Putamen (tissue), 1 donor: Measurements from ENCODE around the gene BCR.
"Not testable (repeated sequence)": the region's sequence is repeated elsewhere in the genome, so short reads cannot be mapped to it uniquely, and the experiment has no call there.

Experiments
- DNase-seq: peaks from one replicate; pipeline ENCODE4 v3.0.0-alpha.2; 2016; ENCODE audit warnings: low spot score

BCR gene

GRCh38 chr22:23316596-23316995 lies 136.3 kb downstream of the BCR start:
- not testable (repeated sequence) for DNase-seq

- DNase-seq = not testable (repeated sequence)
These were observed 138.0 kb downstream of the BCR start for GRCh38 chr22:23318316-23318715.

GRCh38 chr22:23322497-23323080 lies 142.3 kb downstream of the BCR start:
- DNase-seq = not testable (repeated sequence)

DNA sequence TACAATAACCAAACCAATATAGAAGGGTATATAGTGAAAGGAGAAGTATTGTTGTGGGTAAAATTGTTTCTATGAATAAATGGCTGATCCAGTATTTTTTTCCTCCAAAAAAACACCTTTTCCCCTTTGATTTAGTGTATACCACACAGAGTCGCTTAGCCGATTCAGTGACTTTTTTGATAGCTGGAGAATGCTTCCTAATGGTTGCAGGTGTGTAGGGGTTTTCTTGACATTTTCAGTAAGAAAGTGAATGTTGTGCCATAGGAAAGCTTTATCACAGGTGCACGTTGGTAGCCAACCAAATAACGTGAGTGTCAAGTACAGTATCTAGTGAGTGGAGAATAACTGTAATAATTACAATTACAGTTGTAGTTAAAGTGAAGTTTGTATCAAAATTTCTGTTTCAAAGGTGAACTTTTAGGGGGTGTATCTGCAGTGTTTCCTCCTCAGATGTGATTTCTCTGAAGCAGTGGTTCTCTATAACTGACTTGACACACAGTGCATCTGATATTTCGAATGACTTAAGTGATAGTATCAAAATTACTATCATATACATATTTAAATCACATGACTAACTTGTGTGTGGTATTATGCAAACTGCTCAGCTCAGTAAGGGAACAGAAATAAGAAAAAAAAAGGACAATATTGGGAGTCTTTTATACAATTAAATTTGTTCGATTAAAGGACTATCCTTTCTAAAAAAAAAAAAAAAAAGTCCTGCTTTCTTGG lies 143.8 kb downstream of the BCR start:
- not testable (repeated sequence) for DNase-seq

GRCh38 chr22:23325183-23325582 lies 144.9 kb downstream of the BCR start:
- no peak for DNase-seq

DNA sequence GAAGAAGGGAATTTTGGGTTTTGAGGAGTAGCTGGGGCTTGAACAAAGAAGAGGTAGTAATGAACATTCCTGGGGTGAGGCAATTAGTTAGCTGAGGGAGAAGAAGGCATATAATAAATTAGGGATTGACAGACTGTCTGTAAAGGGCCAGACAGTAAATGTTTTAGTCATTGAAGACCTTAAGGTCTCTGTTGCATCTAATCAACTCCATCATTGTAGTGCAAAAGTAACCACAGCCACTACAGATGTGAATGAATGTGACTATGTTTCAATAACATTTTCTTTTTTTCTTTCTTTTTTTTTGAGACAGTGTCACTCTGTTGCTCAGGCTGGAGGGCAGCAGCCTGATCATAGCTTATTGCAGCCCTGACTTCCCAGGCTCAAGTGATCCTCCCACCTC lies 153.5 kb downstream of the BCR start:
- DNase-seq = not testable (repeated sequence)

GRCh38 chr22:23337672-23338071 lies 157.4 kb downstream of the BCR start:
- DNase-seq = not testable (repeated sequence)

- DNase-seq = not testable (repeated sequence)
These were observed 161.8 kb downstream of the BCR start for GRCh38 chr22:23341942-23342695.

GRCh38 chr22:23351321-23351720 lies 171.0 kb downstream of the BCR start:
- DNase-seq = no peak

GRCh38 chr22:23353004-23353403 lies 172.7 kb downstream of the BCR start:
- no peak for DNase-seq

DNA sequence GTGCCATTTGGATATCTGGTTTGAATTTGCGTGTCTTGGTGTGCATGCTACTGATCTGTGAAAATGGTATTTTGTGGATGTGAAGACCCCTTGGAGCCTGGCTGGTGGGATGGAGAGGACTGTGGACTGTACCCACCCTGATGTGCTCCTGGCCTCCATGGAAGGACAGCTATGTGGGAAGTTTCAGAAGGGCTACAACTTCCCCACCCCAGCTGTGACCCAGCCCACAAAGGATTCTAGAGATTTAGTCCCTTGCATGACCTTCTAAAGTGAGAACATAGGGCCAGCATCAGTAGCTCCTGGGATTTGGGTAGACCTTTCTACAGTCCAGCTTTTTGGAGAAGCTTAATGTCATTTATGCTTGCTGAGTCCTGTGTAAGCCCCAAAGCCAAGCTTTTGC lies 173.4 kb downstream of the BCR start:
- no peak for DNase-seq

DNA sequence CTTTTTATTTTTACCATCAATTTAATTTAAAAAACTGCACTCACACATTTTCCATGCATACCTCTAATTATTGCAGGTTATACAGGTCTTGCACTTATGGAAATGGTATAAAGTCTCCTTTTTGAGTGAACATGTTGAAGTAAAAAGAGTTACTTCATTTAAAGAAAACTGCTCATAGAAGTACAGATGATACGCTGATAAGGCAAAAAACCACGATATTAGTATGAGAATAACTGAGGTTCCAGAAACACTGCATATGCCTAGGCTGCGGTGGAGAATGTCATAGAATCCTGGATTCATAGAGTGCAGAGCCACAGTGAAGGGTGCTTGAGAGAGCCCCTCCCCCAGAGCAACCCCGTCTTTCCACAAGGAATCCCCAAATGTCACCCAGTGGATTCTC lies 175.8 kb downstream of the BCR start:
- DNase-seq = no peak

- DNase-seq = no peak
These were observed 176.7 kb downstream of the BCR start for GRCh38 chr22:23357053-23357452.

- no peak for DNase-seq
These were observed 179.3 kb downstream of the BCR start for GRCh38 chr22:23359583-23360123.

- no peak for DNase-seq
These were observed 181.4 kb downstream of the BCR start for GRCh38 chr22:23361676-23362075.

GRCh38 chr22:23363683-23364082 lies 183.4 kb downstream of the BCR start:
- no peak for DNase-seq

DNA sequence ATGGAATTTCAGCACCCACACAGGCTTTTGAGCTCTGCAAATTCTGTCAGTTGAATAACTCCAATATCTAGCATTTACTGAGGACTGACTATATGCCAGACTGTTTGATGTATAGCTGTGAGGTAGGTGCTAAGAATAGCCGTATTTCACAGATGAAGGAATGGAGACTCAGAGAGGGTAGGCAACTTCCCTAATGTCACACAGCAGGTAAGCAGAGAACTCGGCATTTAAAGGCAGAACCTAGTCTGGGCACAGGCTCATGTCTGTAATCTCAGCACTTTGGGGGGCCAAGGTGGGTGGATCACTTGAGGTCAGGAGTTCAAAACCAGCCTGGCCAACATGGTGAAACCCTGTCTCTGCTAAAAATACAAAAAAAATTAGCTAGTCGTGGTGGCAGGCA lies 184.1 kb downstream of the BCR start:
- no peak for DNase-seq

DNA sequence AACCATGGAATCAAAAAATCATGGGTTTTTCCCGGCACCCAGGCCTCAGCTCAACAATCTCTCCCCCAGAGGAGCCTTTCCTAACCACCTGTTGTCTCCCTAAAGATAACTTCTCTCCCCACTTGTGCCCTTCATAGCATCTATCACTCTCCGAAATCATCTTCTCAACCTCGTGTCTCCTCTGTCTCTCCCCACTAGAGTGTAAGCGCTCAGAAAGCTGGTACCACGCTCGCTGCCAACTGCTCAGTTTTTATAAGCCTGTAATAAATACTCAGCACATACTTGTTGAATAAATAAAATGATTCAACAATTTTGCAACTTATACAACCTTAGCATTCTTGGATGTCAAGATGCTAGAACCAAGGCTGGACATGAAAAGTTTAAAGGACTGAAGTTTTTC lies 185.2 kb downstream of the BCR start:
- DNase-seq = no peak

DNA sequence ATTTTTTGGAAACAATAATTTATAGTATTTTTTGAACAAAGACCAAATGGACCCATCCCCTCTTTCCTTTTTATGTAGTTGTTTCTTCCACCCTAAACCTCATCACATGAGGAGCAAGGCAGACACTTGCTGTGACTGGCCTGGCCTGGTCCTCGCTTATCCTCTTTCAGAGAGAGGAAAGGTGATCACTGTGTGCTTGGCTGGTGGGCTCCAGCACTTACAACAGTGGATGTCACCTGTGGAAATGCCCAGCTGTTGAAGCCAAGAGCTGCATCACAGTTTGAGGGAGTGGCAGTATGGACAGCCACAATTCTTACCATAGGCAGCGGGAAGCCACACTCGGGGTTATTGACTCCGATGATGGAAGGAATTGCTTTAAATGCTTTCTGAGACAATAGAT lies 185.7 kb downstream of the BCR start:
- no peak for DNase-seq

- DNase-seq = not testable (repeated sequence)
These were observed 186.9 kb downstream of the BCR start for GRCh38 chr22:23367196-23367595.
